HepG2 (cell line): ENCODE data around the gene PSD. TPM values are rescaled to one million over a fixed set of nuclear protein-coding genes. Genes with fewer than 3 reads are reported as not detected.
A peak's percentile ranks its signal among the peaks of the same experiment; 100 is the strongest.

Source experiments
- CEBPZ ChIP-seq: IDR thresholded peaks from 2 replicates; pipeline ENCODE4 v1.6.1; 2012; ENCODE audit warnings: low read length, improper control_type of control experiment
- DBP ChIP-seq: sonication (generic); formaldehyde crosslinking; IDR thresholded peaks from 2 replicates; pipeline ENCODE4 v1.4.0; 2020; ENCODE audit warnings: missing genetic modification reagents; ENCODE audit errors: not compliant biosample characterization
- HDAC1 ChIP-seq: sonication (generic); formaldehyde crosslinking; IDR thresholded peaks from 2 replicates; pipeline ENCODE4 v1.5.1; 2020; ENCODE audit warnings: mild to moderate bottlenecking, missing genetic modification reagents
- MIXL1 ChIP-seq: IDR thresholded peaks from 2 replicates; pipeline ENCODE4 v1.6.1; 2016
- MTERF4 ChIP-seq: sonication (generic); formaldehyde crosslinking; IDR thresholded peaks from 2 replicates; pipeline ENCODE4 v1.8.0; 2023; ENCODE audit warnings: mild to moderate bottlenecking, missing genetic modification reagents
- NCOA2 ChIP-seq: sonication (generic); formaldehyde crosslinking; IDR thresholded peaks from 2 replicates; pipeline ENCODE4 v1.8.0; 2022; ENCODE audit warnings: inconsistent platforms
- NFE2L2 ChIP-seq: fragments of 150-350 bp; IDR thresholded peaks from 2 replicates; pipeline ENCODE4 v1.6.1; 2014; ENCODE audit warnings: low read length
- PAWR ChIP-seq: sonication (generic); formaldehyde crosslinking; IDR thresholded peaks from 2 replicates; pipeline ENCODE4 v1.4.0; 2020; ENCODE audit warnings: missing genetic modification reagents, mild to moderate bottlenecking, borderline replicate concordance
- POLR2AphosphoS5 ChIP-seq: IDR thresholded peaks from 2 replicates; pipeline ENCODE4 v1.6.1; 2012; ENCODE audit warnings: low read depth, low read length
- RCOR2 ChIP-seq: IDR thresholded peaks from 2 replicates; pipeline ENCODE4 v1.6.1; 2016; ENCODE audit warnings: missing biosample characterization, missing genetic modification reagents
- RXRA ChIP-seq: sonication (generic); formaldehyde crosslinking; IDR thresholded peaks from 2 replicates; pipeline ENCODE4 v1.5.1; 2020; ENCODE audit warnings: missing genetic modification reagents
- SP2 ChIP-seq: sonication (generic); formaldehyde crosslinking; IDR thresholded peaks from 2 replicates; pipeline ENCODE4 v1.5.1; 2020; ENCODE audit warnings: mild to moderate bottlenecking, missing genetic modification reagents
- STAT5B ChIP-seq: sonication (generic); formaldehyde crosslinking; IDR thresholded peaks from 2 replicates; pipeline ENCODE4 v1.4.0; 2020; ENCODE audit warnings: missing genetic modification reagents
- ZBTB2 ChIP-seq: sonication (generic); formaldehyde crosslinking; IDR thresholded peaks from 2 replicates; pipeline ENCODE4 v1.8.0; 2022; ENCODE audit warnings: low read depth, missing genetic modification reagents
- ZC3H13 ChIP-seq: sonication (generic); formaldehyde crosslinking; IDR thresholded peaks from 2 replicates; pipeline ENCODE4 v1.8.1; 2023; ENCODE audit warnings: mild to moderate bottlenecking, missing genetic modification reagents, moderate library complexity
- ZFP82 ChIP-seq: sonication (generic); formaldehyde crosslinking; IDR thresholded peaks from 2 replicates; pipeline ENCODE4 v1.5.1; 2020; ENCODE audit warnings: mild to moderate bottlenecking, missing genetic modification reagents, borderline replicate concordance
- ZNF124 ChIP-seq: sonication (generic); formaldehyde crosslinking; IDR thresholded peaks from 2 replicates; pipeline ENCODE4 v1.4.0; 2020; ENCODE audit warnings: missing genetic modification reagents
- ZNF589 ChIP-seq: sonication (generic); formaldehyde crosslinking; conservative IDR thresholded peaks from 2 replicates; pipeline ENCODE4 v1.8.0; 2022; ENCODE audit warnings: mild to moderate bottlenecking, moderate library complexity, missing genetic modification reagents
- ZNF687 ChIP-seq: sonication (generic); formaldehyde crosslinking; IDR thresholded peaks from 2 replicates; pipeline ENCODE4 v1.5.1; 2020; ENCODE audit warnings: mild to moderate bottlenecking, missing genetic modification reagents, moderate library complexity
- polyA plus RNA-seq, 8 experiments: library from polyadenylated mRNA; depleted of rRNA in 3 of 8; stranded (reverse) in 7 of 8; unstranded in 1 of 8; fragments of >200 nt; fragmentation: Illumina TruSeq in 4 of 8; extraction: Trizol in 4 of 8; gene quantifications; 2 replicates each; pipeline versions ENCODE4 v1.2.1 to v1.2.3, GENCODE V29; 2011 to 2016; ENCODE audit warnings: low read depth in 4 of 8, missing spikeins in 1 of 8, mixed read lengths in 1 of 8; ENCODE audit not compliant: insufficient read depth in 1 of 8
- total RNA-seq, 5 experiments: library from RNA; depleted of rRNA; stranded (reverse); fragments of >200 nt; fragmentation: Illumina TruSeq; extraction: Trizol; gene quantifications; 2 replicates each; pipeline ENCODE4 v1.2.3, GENCODE V29; 2016; ENCODE audit warnings: low read depth in 1 of 5

PSD gene
- total and polyA plus RNA-seq, 2 of the 13 experiments (the other 11 are each of a cell fraction or from before 2014, with no cell fraction given): 0.35 to 0.58 TPM

- TF ChIP-seq ZNF687: peak; percentile 74
- TF ChIP-seq RXRA (CRISPR knock-in tag): peak; percentile 65
- 0 out of 2 replicates have a peak, but pooled peaks have one; percentile 41 for TF ChIP-seq RCOR2 (CRISPR knock-in tag)
- 0 out of 2 replicates have a peak, but pooled peaks have one; percentile 34 for TF ChIP-seq MIXL1 (CRISPR knock-in tag)
- TF ChIP-seq ZC3H13 (CRISPR knock-in tag): no peak
- TF ChIP-seq SP2 (CRISPR knock-in tag): no peak
- no peak for TF ChIP-seq MTERF4
- TF ChIP-seq ZNF589 (CRISPR knock-in tag): no peak; the same call in 1 of the 2 replicates
- TF ChIP-seq DBP (CRISPR knock-in tag): no peak
- no peak for TF ChIP-seq ZBTB2
- TF ChIP-seq ZNF124 (CRISPR knock-in tag): 0 out of 2 replicates have a peak, but pooled peaks have one; percentile 13
- TF ChIP-seq STAT5B (CRISPR knock-in tag): no peak
- no peak for TF ChIP-seq CEBPZ
- TF ChIP-seq HDAC1 (CRISPR knock-in tag): no peak
- peak; percentile 50; the same call in 1 of the 2 replicates for TF ChIP-seq POLR2AphosphoS5
- TF ChIP-seq ZFP82 (CRISPR knock-in tag): no peak
- TF ChIP-seq NCOA2 (CRISPR knock-in tag): 0 out of 2 replicates have a peak, but pooled peaks have one; percentile 40
- TF ChIP-seq PAWR (CRISPR knock-in tag): no peak
- TF ChIP-seq NFE2L2: no peak
Measured at GRCh38 chr10:102434394-102435132, 16.0 kb upstream of the PSD start (continued).
